ENCODE measurements around the gene COL4A2. TPM values are rescaled to one million over a fixed set of nuclear protein-coding genes. Genes with fewer than 3 reads are reported as not detected.

The COL4A2 gene
- total RNA-seq, 1 experiment from 2014 or later = 1.6 TPM

DNA sequence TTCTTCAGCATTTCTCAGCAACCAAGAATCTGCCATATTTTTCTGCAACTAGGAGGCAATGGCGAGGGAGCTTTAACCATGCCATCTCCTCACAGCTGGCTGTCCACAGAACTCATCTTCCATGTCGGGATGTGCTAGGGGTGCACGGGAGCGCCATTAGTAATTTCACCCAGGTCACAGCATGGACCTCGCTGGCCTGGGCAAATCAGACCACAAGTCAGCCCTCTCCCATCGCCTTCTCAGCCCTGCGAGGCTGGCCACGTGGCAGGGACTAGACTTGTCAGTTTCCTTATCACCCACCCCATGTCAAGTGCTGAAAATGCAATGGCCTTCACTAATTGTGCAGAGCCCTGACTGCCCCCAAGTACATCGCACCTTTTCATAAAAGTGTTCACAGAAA is 15.8 kb upstream of the COL4A2 start:
- no peaks in the 10 kb centered on the region for H3K9me2 ChIP-seq (ENCODE audit: insufficient read depth)
- no peak overlapping the region for H3K9ac ChIP-seq (ENCODE audit: low read length)
- no peaks in the 10 kb centered on the region for H3K9me3 ChIP-seq (ENCODE audit: control insufficient read depth in 1 of 2, insufficient read depth in 1 of 2, low read depth in 1 of 2, low read length in 2 of 2)
- RAD21 ChIA-PET (ENCODE audit: low non-redundant PET in 1 of 2, low total read pairs in 2 of 2, uncharacterized antibody in 2 of 2, unreplicated experiment in 2 of 2) = no interaction called here
- H3K4me2 ChIP-seq (ENCODE audit: low read length) = no peak overlapping the region
- POLR2A ChIA-PET = no interaction called here
- no peaks in the 10 kb centered on the region for H4K20me1 ChIP-seq (ENCODE audit: insufficient read depth)
- H3K4me3 ChIP-seq (replicated peaks in 1 of 2; ENCODE audit: low read depth in 1 of 2, low read length in 2 of 2) = no peak overlapping the region
- ATAC-seq (no peak), DNase-seq (ENCODE audit: low read depth, low spot score) (no peak)
- TF ChIP-seq EZH2 (IDR thresholded peaks at IDR 0.05) (no peak), SP1 (IDR thresholded peaks at IDR 0.05; ENCODE audit: low read depth) (no peak), CBX3 (IDR thresholded peaks at IDR 0.05; ENCODE audit: low read depth) (no peak), FOSL1 (IDR thresholded peaks at IDR 0.05; ENCODE audit: low read depth) (no peak), YY1 (IDR thresholded peaks at IDR 0.05; ENCODE audit: extremely low read depth, insufficient replicate concordance, low read depth, low read length) (no peak), SRF (IDR thresholded peaks at IDR 0.05; ENCODE audit: low read depth) (no peak), ZBTB33 (IDR thresholded peaks at IDR 0.05; ENCODE audit: extremely low read depth, insufficient replicate concordance, low read length) (no peak), ELF1 (IDR thresholded peaks at IDR 0.05; ENCODE audit: borderline replicate concordance, low read depth) (no peak), POLR2A (IDR thresholded peaks at IDR 0.05; ENCODE audit: borderline replicate concordance, extremely low read depth, insufficient read depth, insufficient read length) (no peak), CEBPB (IDR thresholded peaks at IDR 0.05; ENCODE audit: low read depth) (no peak)
- intact Hi-C loops (cut with micrococcal nuclease) = no loop called here
- H3K36me3 ChIP-seq (ENCODE audit: control insufficient read depth in 1 of 2, insufficient read depth in 2 of 2, low read length in 2 of 2) = no peaks in the 10 kb centered on the region
- CTCF ChIA-PET = no interaction called here
- peaks cover 36% of the 10 kb centered on the region for H3K27me3 ChIP-seq (ENCODE audit: insufficient read depth, low read length)
- no peak overlapping the region for H3K27ac ChIP-seq (ENCODE audit: low read depth, low read length)
- H3K4me1 ChIP-seq (ENCODE audit: control insufficient read depth in 1 of 2, insufficient read depth in 2 of 2, low read length in 2 of 2) = no peaks in the 10 kb centered on the region
- no peaks in the 10 kb centered on the region for H3K79me2 ChIP-seq (ENCODE audit: insufficient read depth, low read length)
- BruUV-seq (replicated peaks) = no TSS peak
- H2AFZ ChIP-seq (ENCODE audit: low read depth, low read length, poor library complexity, severe bottlenecking) = no peak overlapping the region

DNA sequence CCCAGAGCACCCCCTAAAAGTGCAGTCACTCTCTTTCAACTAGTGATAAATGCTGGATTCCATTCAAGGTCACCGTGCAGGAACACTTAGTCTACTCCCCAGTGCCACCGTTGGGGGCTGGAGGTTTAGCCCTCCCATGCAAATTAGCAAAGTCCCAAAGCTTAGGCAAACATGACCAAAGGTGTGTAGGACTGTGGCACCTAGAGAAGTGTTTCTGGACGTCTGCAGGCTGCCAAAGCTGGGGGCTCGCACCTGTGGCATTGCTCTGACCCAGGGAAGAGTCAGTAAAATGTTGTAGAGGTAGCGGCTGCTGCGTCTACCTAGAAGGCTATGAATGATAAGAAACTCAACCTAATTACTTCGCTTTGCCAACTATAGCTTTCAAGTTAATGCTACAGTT is 14.0 kb upstream of the COL4A2 start:
- no peaks in the 10 kb centered on the region for H4K20me1 ChIP-seq (ENCODE audit: insufficient read depth)
- no peaks in the 10 kb centered on the region for H3K9me3 ChIP-seq (ENCODE audit: control insufficient read depth in 1 of 2, insufficient read depth in 1 of 2, low read depth in 1 of 2, low read length in 2 of 2)
- CTCF ChIA-PET = no interaction called here
- H3K4me1 ChIP-seq (ENCODE audit: control insufficient read depth in 1 of 2, insufficient read depth in 2 of 2, low read length in 2 of 2) = no peaks in the 10 kb centered on the region
- H3K36me3 ChIP-seq (ENCODE audit: control insufficient read depth in 1 of 2, insufficient read depth in 2 of 2, low read length in 2 of 2) = no peaks in the 10 kb centered on the region
- POLR2A ChIA-PET = no interaction called here
- BruUV-seq (replicated peaks) = no TSS peak
- no peak overlapping the region for H3K4me3 ChIP-seq (replicated peaks in 1 of 2; ENCODE audit: low read depth in 1 of 2, low read length in 2 of 2)
- H2AFZ ChIP-seq (ENCODE audit: low read depth, low read length, poor library complexity, severe bottlenecking) = no peak overlapping the region
- H3K9me2 ChIP-seq (ENCODE audit: insufficient read depth) = no peaks in the 10 kb centered on the region
- RAD21 ChIA-PET (ENCODE audit: low non-redundant PET in 1 of 2, low total read pairs in 2 of 2, uncharacterized antibody in 2 of 2, unreplicated experiment in 2 of 2) = no interaction called here
- H3K9ac ChIP-seq (ENCODE audit: low read length) = no peak overlapping the region
- peaks cover 48% of the 10 kb centered on the region for H3K27me3 ChIP-seq (ENCODE audit: insufficient read depth, low read length)
- ATAC-seq (no peak), DNase-seq (ENCODE audit: low read depth, low spot score) (no peak)
- no peaks in the 10 kb centered on the region for H3K79me2 ChIP-seq (ENCODE audit: insufficient read depth, low read length)
- H3K27ac ChIP-seq (ENCODE audit: low read depth, low read length) = no peak overlapping the region
- intact Hi-C loops (cut with micrococcal nuclease) = no loop called here
- H3K4me2 ChIP-seq (ENCODE audit: low read length) = no peak overlapping the region
- TF ChIP-seq EGR1 (IDR thresholded peaks at IDR 0.05; ENCODE audit: low read depth) = no peak
- no peak for TF ChIP-seq TCF7L2 (IDR thresholded peaks at IDR 0.05; ENCODE audit: borderline replicate concordance, extremely low read depth, insufficient read depth, insufficient read length)
- no peak for TF ChIP-seq CTCF (IDR thresholded peaks at IDR 0.05 in 2 of 3, conservative IDR thresholded peaks at IDR 0.05 in 1 of 3; ENCODE audit: borderline replicate concordance in 1 of 3, insufficient read depth in 1 of 3, low read depth in 2 of 3, low read length in 2 of 3)
- TF ChIP-seq ZBTB33 (IDR thresholded peaks at IDR 0.05; ENCODE audit: extremely low read depth, insufficient replicate concordance, low read length) = no peak
- no peak for TF ChIP-seq ATF3 (IDR thresholded peaks at IDR 0.05)
- TF ChIP-seq JUND (IDR thresholded peaks at IDR 0.05) = no peak
- no peak for TF ChIP-seq ELF1 (IDR thresholded peaks at IDR 0.05; ENCODE audit: borderline replicate concordance, low read depth)
- no peak for TF ChIP-seq SRF (IDR thresholded peaks at IDR 0.05; ENCODE audit: low read depth)
- TF ChIP-seq CBX3 (IDR thresholded peaks at IDR 0.05; ENCODE audit: low read depth) = no peak
